ENCODE measurements around the gene NBR1. TPM values are rescaled to one million over a fixed set of nuclear protein-coding genes. Genes with fewer than 3 reads are reported as not detected.
"Not testable (repeated sequence)": the region's sequence is repeated elsewhere in the genome, so short reads cannot be mapped to it uniquely, and the experiment has no call there.

Gene NBR1
- total RNA-seq, 2 experiments from 2014 or later = 52.8 to 55.6 TPM

GRCh38 chr17:43135454-43135819 is 35.6 kb upstream of the NBR1 start:
- peaks cover 5% of the 10 kb centered on the region for H3K4me1 Mint-ChIP-seq
- H3K36me3 Mint-ChIP-seq (ENCODE audit: low read depth) = peaks cover 27% of the 10 kb centered on the region
- no peaks in the 10 kb centered on the region for H3K9me3 Mint-ChIP-seq (ENCODE audit: low read depth)
- H3K4me3 Mint-ChIP-seq = no peak overlapping the region
- intact Hi-C loops (cut with DNase I, micrococcal nuclease) = loop anchor here in 1 of 2 experiments (2.0 kb wide), 1 partner anchor 29 kb away; no protein-coding TSS in a partner anchor
- DNase-seq = no peak
- no peaks in the 10 kb centered on the region for H3K27me3 Mint-ChIP-seq
- no peak for ATAC-seq
- ChIA-PET CTCF (no interaction called here), POLR2A (no interaction called here)
- H3K27ac Mint-ChIP-seq = no peak overlapping the region

GRCh38 chr17:43136574-43136973 is 34.4 kb upstream of the NBR1 start:
- DNase-seq; H3K27ac Mint-ChIP-seq; H3K9me3 Mint-ChIP-seq (ENCODE audit: low read depth); H3K4me3 Mint-ChIP-seq; H3K27me3 Mint-ChIP-seq; intact Hi-C loops (cut with DNase I, micrococcal nuclease); POLR2A ChIA-PET; ATAC-seq; CTCF ChIA-PET; H3K4me1 Mint-ChIP-seq: not testable (repeated sequence)
- H3K36me3 Mint-ChIP-seq (ENCODE audit: low read depth) = peaks cover 27% of the 10 kb centered on the region

- intact Hi-C loops (cut with DNase I, micrococcal nuclease) = not testable (repeated sequence)
These were observed 32.5 kb upstream of the NBR1 start for GRCh38 chr17:43138531-43138930.

GRCh38 chr17:43140396-43141332 is 30.4 kb upstream of the NBR1 start:
- Mint-ChIP-seq H3K9me3 (ENCODE audit: low read depth) (no peaks in the 10 kb centered on the region), H3K27me3 (no peaks in the 10 kb centered on the region), H3K27ac (no peak overlapping the region), H3K36me3 (ENCODE audit: low read depth) (peaks cover 2% of the 10 kb centered on the region), H3K4me1 (peaks cover 5% of the 10 kb centered on the region), H3K4me3 (no peak overlapping the region)
- ATAC-seq (no peak), DNase-seq (no peak)
- intact Hi-C loops (cut with DNase I, micrococcal nuclease) = no loop called here
- POLR2A ChIA-PET = no interaction called here
- CTCF ChIA-PET = no interaction called here

More at GRCh38 chr17:43138531-43138930, 32.5 kb upstream of the NBR1 start:
- ChIA-PET POLR2A (interaction anchor here (0.7 kb wide), 1 partner anchor 10 kb away, joined by 9 read pairs; no protein-coding TSS in a partner anchor), CTCF (interaction anchor here (0.6 to 0.7 kb wide), 2 partner anchors 179 to 284 kb away, joined by 3 read pairs; no protein-coding TSS in a partner anchor)
- ATAC-seq; DNase-seq; H3K9me3 Mint-ChIP-seq (ENCODE audit: low read depth); H3K27ac Mint-ChIP-seq; H3K4me3 Mint-ChIP-seq; H3K4me1 Mint-ChIP-seq; H3K27me3 Mint-ChIP-seq: not testable (repeated sequence)
- peaks cover 21% of the 10 kb centered on the region for H3K36me3 Mint-ChIP-seq (ENCODE audit: low read depth)

GRCh38 chr17:43142153-43142552 is 28.9 kb upstream of the NBR1 start:
- Mint-ChIP-seq H3K27me3 (no peaks in the 10 kb centered on the region), H3K27ac (no peak overlapping the region), H3K4me3 (no peak overlapping the region), H3K4me1 (no peaks in the 10 kb centered on the region), H3K9me3 (ENCODE audit: low read depth) (no peaks in the 10 kb centered on the region), H3K36me3 (ENCODE audit: low read depth) (peaks cover 2% of the 10 kb centered on the region)
- POLR2A ChIA-PET = no interaction called here
- no peak for ATAC-seq
- CTCF ChIA-PET = no interaction called here
- no peak for DNase-seq
- intact Hi-C loops (cut with DNase I, micrococcal nuclease) = no loop called here

- ATAC-seq = no peak
- intact Hi-C loops (cut with DNase I, micrococcal nuclease) = no loop called here
- no peak for DNase-seq
- ChIA-PET CTCF (no interaction called here), POLR2A (no interaction called here)
- no peaks in the 10 kb centered on the region for H3K4me1 Mint-ChIP-seq
- H3K4me3 Mint-ChIP-seq = no peak overlapping the region
- H3K9me3 Mint-ChIP-seq (ENCODE audit: low read depth) = no peaks in the 10 kb centered on the region
- H3K36me3 Mint-ChIP-seq (ENCODE audit: low read depth) = peaks cover 2% of the 10 kb centered on the region
- H3K27me3 Mint-ChIP-seq = no peaks in the 10 kb centered on the region
- H3K27ac Mint-ChIP-seq = no peak overlapping the region
These were observed 27.8 kb upstream of the NBR1 start for GRCh38 chr17:43143201-43143600.

- ChIA-PET POLR2A (no interaction called here), CTCF (no interaction called here)
- H3K4me1 Mint-ChIP-seq = no peaks in the 10 kb centered on the region
- H3K27ac Mint-ChIP-seq = no peak overlapping the region
- no peaks in the 10 kb centered on the region for H3K27me3 Mint-ChIP-seq
- H3K4me3 Mint-ChIP-seq = no peak overlapping the region
- H3K9me3 Mint-ChIP-seq (ENCODE audit: low read depth) = no peaks in the 10 kb centered on the region
- DNase-seq (no peak), ATAC-seq (no peak)
- H3K36me3 Mint-ChIP-seq (ENCODE audit: low read depth) = peaks cover 2% of the 10 kb centered on the region
- intact Hi-C loops (cut with DNase I, micrococcal nuclease) = no loop called here
These were observed 24.4 kb upstream of the NBR1 start for GRCh38 chr17:43146649-43147048.

GRCh38 chr17:43151880-43152456 is 19.0 kb upstream of the NBR1 start:
- Mint-ChIP-seq H3K4me3 (no peak overlapping the region), H3K36me3 (ENCODE audit: low read depth) (peaks cover 7% of the 10 kb centered on the region), H3K27me3 (no peaks in the 10 kb centered on the region), H3K9me3 (ENCODE audit: low read depth) (peaks cover 4% of the 10 kb centered on the region), H3K27ac (no peak overlapping the region), H3K4me1 (no peaks in the 10 kb centered on the region)
- intact Hi-C loops (cut with DNase I, micrococcal nuclease) = no loop called here
- DNase-seq = no peak
- ATAC-seq = no peak
- ChIA-PET POLR2A (no interaction called here), CTCF (interaction anchor here (0.6 kb wide), 1 partner anchor 574 kb away, joined by 3 read pairs; no protein-coding TSS in a partner anchor)

- ATAC-seq; H3K4me1 Mint-ChIP-seq; CTCF ChIA-PET; H3K27ac Mint-ChIP-seq; H3K36me3 Mint-ChIP-seq (ENCODE audit: low read depth); H3K27me3 Mint-ChIP-seq; H3K4me3 Mint-ChIP-seq; DNase-seq; H3K9me3 Mint-ChIP-seq (ENCODE audit: low read depth); intact Hi-C loops (cut with DNase I, micrococcal nuclease): not testable (repeated sequence)
- POLR2A ChIA-PET = interaction anchor here (1.0 kb wide), 1 partner anchor 16 kb away, joined by 5 read pairs; no protein-coding TSS in a partner anchor
These were observed 17.7 kb upstream of the NBR1 start for GRCh38 chr17:43153197-43153835.

GRCh38 chr17:43155666-43156065 is 15.3 kb upstream of the NBR1 start:
- no peak overlapping the region for H3K4me3 Mint-ChIP-seq
- POLR2A ChIA-PET = no interaction called here
- CTCF ChIA-PET = no interaction called here
- no peak for DNase-seq
- H3K4me1 Mint-ChIP-seq = no peaks in the 10 kb centered on the region
- no peak for ATAC-seq
- peaks cover 7% of the 10 kb centered on the region for H3K36me3 Mint-ChIP-seq (ENCODE audit: low read depth)
- no peaks in the 10 kb centered on the region for H3K27me3 Mint-ChIP-seq
- peaks cover 4% of the 10 kb centered on the region for H3K9me3 Mint-ChIP-seq (ENCODE audit: low read depth)
- no peak overlapping the region for H3K27ac Mint-ChIP-seq
- intact Hi-C loops (cut with DNase I, micrococcal nuclease) = no loop called here

GRCh38 chr17:43159232-43159631 is 11.8 kb upstream of the NBR1 start:
- H3K4me1 Mint-ChIP-seq; DNase-seq; H3K9me3 Mint-ChIP-seq (ENCODE audit: low read depth); H3K27ac Mint-ChIP-seq; H3K36me3 Mint-ChIP-seq (ENCODE audit: low read depth); POLR2A ChIA-PET; H3K4me3 Mint-ChIP-seq; intact Hi-C loops (cut with DNase I, micrococcal nuclease); CTCF ChIA-PET; ATAC-seq; H3K27me3 Mint-ChIP-seq: not testable (repeated sequence)

- H3K36me3 Mint-ChIP-seq (ENCODE audit: low read depth); H3K27ac Mint-ChIP-seq; H3K9me3 Mint-ChIP-seq (ENCODE audit: low read depth); H3K4me1 Mint-ChIP-seq; ATAC-seq; CTCF ChIA-PET; POLR2A ChIA-PET; H3K4me3 Mint-ChIP-seq; H3K27me3 Mint-ChIP-seq; intact Hi-C loops (cut with DNase I, micrococcal nuclease); DNase-seq: not testable (repeated sequence)
These were observed 11.1 kb upstream of the NBR1 start for GRCh38 chr17:43159957-43160356.
